Esophagus squamous epithelium (tissue), 5 donors: ENCODE measurements around the gene TTC4. TPM values are rescaled to one million over a fixed set of nuclear protein-coding genes. Genes with fewer than 3 reads are reported as not detected.

Experiments
- DNase-seq: peaks from one replicate; lab custom pipeline; 2025; lab: John Stamatoyannopoulos, UW
- H3K27ac ChIP-seq, 4 donors: fragments of 200-600 bp; sonication (generic); one replicate each; pipeline ENCODE4 v1.5.1; 2016 to 2019; ENCODE audit warnings: mild to moderate bottlenecking in 1 of 4
- H3K27me3 ChIP-seq, 4 donors: fragments of 200-600 bp; sonication (generic); 1 replicate in 3 of 4; 2 replicates in 1 of 4; pipeline versions ENCODE4 v1.5.1 to v1.6.0; 2017 to 2021; ENCODE audit warnings: antibody characterized with exemption in 1 of 4
- H3K36me3 ChIP-seq, 3 donors: fragments of 200-600 bp; sonication (generic); one replicate each; pipeline ENCODE4 v1.5.1; 2016 to 2019
- H3K4me1 ChIP-seq, 3 donors: fragments of 200-600 bp; sonication (generic); one replicate each; pipeline ENCODE4 v1.5.1; 2017 to 2019
- H3K4me3 ChIP-seq, 4 donors: fragments of 200-600 bp; sonication (generic); 1 replicate in 3 of 4; 2 replicates in 1 of 4; pipeline ENCODE4 v1.5.1; 2016 to 2019; ENCODE audit warnings: mild to moderate bottlenecking in 2 of 4, moderate library complexity in 1 of 4
- H3K9me3 ChIP-seq, 3 donors: fragments of 200-600 bp; sonication (generic); one replicate each; pipeline ENCODE4 v1.5.1; 2016 to 2019
- CTCF ChIP-seq, 6 experiments: fragments of 450-650 bp in 4 of 6; fragments of 200-600 bp in 2 of 6; sonication (generic) in 2 of 6; IDR thresholded peaks; one replicate each; pipeline ENCODE4 v1.5.1; 2016 to 2019; ENCODE audit warnings: antibody characterized with exemption in 6 of 6, mild to moderate bottlenecking in 4 of 6, moderate library complexity in 4 of 6
- POLR2A ChIP-seq, 4 donors: fragments of 450-650 bp; IDR thresholded peaks; one replicate each; pipeline ENCODE4 v1.6.1; 2017; ENCODE audit warnings: antibody characterized with exemption in 4 of 4, mild to moderate bottlenecking in 4 of 4, moderate library complexity in 3 of 4
- WGBS, 2 donors: methylation state at CpG; one replicate each; pipeline ENCODE4 v1.1.5; 2018; 5-methylcytosine and 5-hydroxymethylcytosine counted together
- intact Hi-C: fragments of 100-400 bp; cut with DNase I; formaldehyde crosslinking; loops from one replicate; pipeline ENCODE4 v1.15.0; 2022
- total RNA-seq, 4 donors: library from RNA; depleted of rRNA; stranded (reverse); fragments of >200 nt; gene quantifications; one replicate each; pipeline ENCODE4 v1.1.0, GENCODE V29; 2016
- donor health status: DM: yes; HTN: yes; CAD: no.

Gene TTC4
- total RNA-seq, 4 donors from 2014 or later: 18.0 to 25.2 (median 21.9) TPM

- Histone ChIP-seq H3K27ac (no peak overlapping the region), H3K9me3 (no peaks in the 10 kb centered on the region), H3K36me3 (peaks cover 11 to 100% (median 40%) of the 10 kb centered on the region in 3 donors), H3K27me3 (no peaks in the 10 kb centered on the region), H3K4me1 (no peaks in the 10 kb centered on the region), H3K4me3 (no peak overlapping the region)
- no peak for DNase-seq
- intact Hi-C loops: no loop called here
- TF ChIP-seq POLR2A (IDR thresholded peaks at IDR 0.05) (no peak), CTCF (IDR thresholded peaks at IDR 0.05) (no peak)
- 76 to 81% methylated on average over 3 of the region's 3 CpGs for WGBS, 2 donors
Observed at GRCh38 chr1:54728027-54728426, 12.4 kb downstream of the TTC4 start.

- no peaks in the 10 kb centered on the region for H3K27me3 ChIP-seq
- H3K9me3 ChIP-seq: no peaks in the 10 kb centered on the region
- no peak for TF ChIP-seq CTCF (IDR thresholded peaks at IDR 0.05)
- TF ChIP-seq POLR2A (IDR thresholded peaks at IDR 0.05): no peak
- DNase-seq: no peak
- WGBS, 2 donors: 90 to 93% methylated on average over 5 of the region's 5 CpGs
- no peaks in the 10 kb centered on the region for H3K4me1 ChIP-seq
- no peak overlapping the region for H3K27ac ChIP-seq
- intact Hi-C loops: no loop called here
- H3K36me3 ChIP-seq: peaks cover 8 to 100% (median 47%) of the 10 kb centered on the region in 3 donors
- H3K4me3 ChIP-seq: no peak overlapping the region
Observed at GRCh38 chr1:54736685-54737084, 21.0 kb downstream of the TTC4 start.

GRCh38 chr1:54738244-54738643 is 22.6 kb downstream of the TTC4 start:
- DNase-seq: no peak
- no peak for TF ChIP-seq POLR2A (IDR thresholded peaks at IDR 0.05)
- no peak for TF ChIP-seq CTCF (IDR thresholded peaks at IDR 0.05)
- 93 to 96% methylated on average over 3 to 5 of the region's 6 CpGs for WGBS, 2 donors
- Histone ChIP-seq H3K4me3 (no peak overlapping the region), H3K4me1 (no peaks in the 10 kb centered on the region), H3K27me3 (no peaks in the 10 kb centered on the region), H3K9me3 (no peaks in the 10 kb centered on the region), H3K36me3 (peaks cover 8 to 100% (median 45%) of the 10 kb centered on the region in 3 donors), H3K27ac (no peak overlapping the region)
- intact Hi-C loops: no loop called here

- TF ChIP-seq POLR2A (IDR thresholded peaks at IDR 0.05) (no peak), CTCF (IDR thresholded peaks at IDR 0.05) (no peak)
- Histone ChIP-seq H3K4me1 (no peaks in the 10 kb centered on the region), H3K27ac (no peak overlapping the region), H3K27me3 (no peaks in the 10 kb centered on the region), H3K9me3 (no peaks in the 10 kb centered on the region), H3K4me3 (no peak overlapping the region), H3K36me3 (peaks cover 8 to 88% (median 50%) of the 10 kb centered on the region in 3 donors)
- 93% methylated on average over 2 to 4 of the region's 4 CpGs for WGBS, 2 donors
- intact Hi-C loops: no loop called here
- no peak for DNase-seq
Observed at GRCh38 chr1:54741531-54741930, 25.9 kb downstream of the TTC4 start.

- DNase-seq: no peak
- 80% methylated on average over 1 of the region's 4 CpGs; no CpG with 5 or more reads in 1 of the 2 donors for WGBS, 2 donors
- no peak overlapping the region for H3K27ac ChIP-seq
- no peak overlapping the region for H3K4me3 ChIP-seq
- no peaks in the 10 kb centered on the region for H3K27me3 ChIP-seq
- no peaks in the 10 kb centered on the region for H3K4me1 ChIP-seq
- intact Hi-C loops: no loop called here
- H3K9me3 ChIP-seq: no peaks in the 10 kb centered on the region
- no peak for TF ChIP-seq CTCF (IDR thresholded peaks at IDR 0.05)
- TF ChIP-seq POLR2A (IDR thresholded peaks at IDR 0.05): no peak
- H3K36me3 ChIP-seq: peaks cover 8 to 80% (median 45%) of the 10 kb centered on the region in 3 donors
Observed at GRCh38 chr1:54742282-54742681, 26.6 kb downstream of the TTC4 start.
